HG03039 (cell line): ENCODE results near the gene CHST5.
"Not testable (repeated sequence)": the region's sequence is repeated elsewhere in the genome, so short reads cannot be mapped to it uniquely, and the experiment has no call there.

ENCODE experiments used
- ATAC-seq: cut with Tn5 transposase; IDR thresholded peaks from one replicate; pipeline ENCODE4 v1.9.1; 2021; ENCODE audit warnings: mild to moderate bottlenecking, moderate library complexity; ENCODE audit not compliant: unreplicated experiment

CHST5 gene

DNA sequence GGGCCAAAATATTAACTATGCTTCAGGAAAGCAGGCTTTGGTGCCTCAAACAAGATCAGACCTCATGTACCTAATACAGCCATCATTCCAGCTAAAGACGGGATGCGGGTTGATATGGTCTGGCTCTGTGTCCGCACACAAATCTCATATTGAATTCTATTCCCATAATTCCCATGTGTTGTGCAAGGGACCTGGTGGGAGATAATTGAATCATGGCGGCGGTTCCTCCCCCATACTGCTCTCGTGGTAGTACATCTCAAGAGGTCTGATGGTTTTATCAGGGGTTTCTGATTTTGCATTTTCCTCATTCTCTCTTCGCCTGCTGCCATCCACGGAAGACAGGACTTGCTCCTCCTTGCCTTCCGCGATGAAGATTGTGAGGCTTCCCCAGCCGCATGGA is 21.6 kb downstream of the CHST5 start:
- ATAC-seq = no peak

DNA sequence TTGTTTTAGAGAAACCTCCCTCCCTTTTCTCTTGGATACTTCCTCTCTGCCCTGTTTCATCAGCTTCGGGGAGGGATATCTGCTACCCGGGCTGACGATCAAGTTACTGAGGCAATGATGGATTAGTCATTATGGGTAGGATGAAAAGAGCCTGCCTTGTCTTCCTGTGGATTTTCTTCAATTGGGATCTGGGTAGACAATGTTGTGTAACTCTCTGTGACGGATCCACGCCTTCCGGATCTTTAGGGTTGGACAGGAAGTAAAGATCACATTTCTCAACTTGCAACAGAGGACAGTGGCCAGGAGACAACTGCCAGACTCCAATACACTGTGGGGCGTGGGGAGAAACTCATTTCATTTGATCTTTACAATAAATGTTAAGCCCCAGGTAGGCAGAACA is 29.3 kb downstream of the CHST5 start:
- ATAC-seq = no peak

DNA sequence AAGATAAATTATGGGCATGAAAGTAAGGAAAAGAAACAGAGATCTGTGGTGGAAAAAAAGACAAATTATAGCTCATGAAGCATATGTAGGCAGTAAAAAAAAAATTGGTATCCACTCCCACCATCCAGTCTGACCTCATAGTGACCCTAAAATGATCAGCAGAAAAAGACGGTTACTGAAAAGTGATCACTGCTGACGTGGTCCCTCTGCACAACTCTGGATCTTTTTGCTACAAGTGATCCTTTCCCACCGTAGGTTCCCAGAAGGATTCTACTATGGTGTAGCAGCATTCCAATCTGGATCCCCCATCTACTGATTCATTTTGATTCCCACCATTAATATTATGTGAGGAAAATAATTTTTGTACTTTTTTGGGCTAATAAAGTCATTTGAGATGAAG is 29.8 kb downstream of the CHST5 start:
- ATAC-seq = no peak

DNA sequence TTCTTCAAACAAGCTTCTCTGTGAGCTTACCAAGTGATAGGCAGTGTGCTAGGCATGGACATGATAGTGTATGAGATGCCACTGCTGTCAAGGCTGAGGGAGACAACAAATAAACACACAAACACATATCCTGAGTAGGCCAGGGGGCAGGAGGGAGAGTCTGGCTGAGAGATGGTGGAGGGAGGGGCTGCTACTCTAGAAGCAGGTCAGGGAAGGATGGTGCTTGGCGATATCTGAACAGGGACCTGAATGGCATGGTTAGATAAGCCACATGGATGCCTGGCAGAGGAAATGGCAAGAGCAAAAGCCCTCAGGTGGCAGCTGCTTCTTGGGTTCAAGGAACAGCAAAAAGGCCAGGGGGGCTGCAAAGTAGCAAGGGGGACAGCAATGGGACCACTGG is 32.1 kb downstream of the CHST5 start:
- ATAC-seq = no peak

DNA sequence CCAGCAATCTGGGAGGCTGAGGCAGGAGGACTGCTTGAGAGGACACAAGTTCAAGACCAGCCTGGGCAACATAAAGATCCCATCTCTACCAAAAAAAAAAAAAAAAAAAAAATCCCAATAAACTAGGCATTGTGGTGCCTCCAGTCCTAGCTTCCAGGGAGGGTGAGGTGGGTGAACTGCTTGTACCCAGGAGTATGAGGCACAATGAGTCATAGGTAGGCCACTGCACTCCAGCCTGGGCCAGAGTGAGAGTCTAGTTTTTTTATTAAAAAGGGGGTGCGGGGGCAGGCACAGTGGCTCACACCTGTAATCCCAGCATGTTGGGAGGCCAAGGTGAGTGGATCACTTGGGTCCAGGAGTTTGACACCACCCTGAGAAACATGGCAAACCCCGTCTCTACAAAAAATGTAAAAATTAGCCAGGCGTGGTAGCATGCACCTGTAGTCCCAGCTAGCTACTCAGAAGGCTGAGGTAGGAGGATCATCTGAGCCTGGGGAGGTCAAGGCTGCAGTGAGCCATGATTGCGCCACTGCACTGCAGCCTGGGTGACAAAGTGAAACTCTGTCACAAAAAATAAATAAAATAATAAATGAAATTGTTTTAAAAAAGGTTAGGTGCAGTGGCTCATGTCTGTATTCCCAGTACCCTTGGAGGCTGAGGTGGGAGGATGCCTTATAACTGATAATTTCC is 32.8 kb downstream of the CHST5 start:
- ATAC-seq = no peak

DNA sequence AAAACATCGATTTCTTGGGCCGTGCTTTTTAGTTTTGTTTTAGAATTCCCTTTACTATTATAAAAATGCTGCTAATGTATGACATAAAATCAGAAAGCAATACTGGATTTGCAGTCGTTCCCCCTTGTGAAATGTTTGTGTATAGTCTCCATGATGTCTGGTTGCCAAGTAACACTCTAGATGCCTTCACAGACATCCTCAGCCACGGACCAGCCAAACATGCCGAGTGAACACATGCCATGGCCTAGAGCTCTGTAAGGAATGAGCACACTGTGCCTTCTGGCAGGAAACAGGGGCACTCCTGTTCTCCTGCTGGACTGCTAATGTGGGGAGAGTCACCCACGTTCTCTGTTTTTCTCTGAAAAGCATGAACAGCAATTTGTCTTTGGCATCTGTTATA is 34.1 kb downstream of the CHST5 start:
- ATAC-seq = not testable (repeated sequence)

DNA sequence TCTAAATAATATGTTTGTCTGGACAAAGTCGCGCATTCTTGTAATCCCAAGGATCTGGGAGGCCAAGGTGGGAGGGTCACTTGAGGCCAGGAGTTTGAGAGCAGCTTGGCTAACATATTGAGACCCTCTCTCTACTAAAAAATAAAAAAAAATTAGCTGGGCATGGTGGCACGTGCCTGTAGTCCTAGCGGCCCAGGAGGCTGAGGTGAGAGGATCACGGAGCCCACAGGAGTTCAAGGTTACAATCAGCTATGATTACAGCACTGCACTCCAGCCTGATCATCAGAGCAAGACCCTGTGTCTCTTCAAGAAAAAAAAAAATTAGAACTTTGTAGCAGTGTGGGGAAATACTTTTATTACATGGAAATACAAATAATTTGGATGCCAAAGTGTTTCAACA is 34.5 kb downstream of the CHST5 start:
- ATAC-seq = no peak

DNA sequence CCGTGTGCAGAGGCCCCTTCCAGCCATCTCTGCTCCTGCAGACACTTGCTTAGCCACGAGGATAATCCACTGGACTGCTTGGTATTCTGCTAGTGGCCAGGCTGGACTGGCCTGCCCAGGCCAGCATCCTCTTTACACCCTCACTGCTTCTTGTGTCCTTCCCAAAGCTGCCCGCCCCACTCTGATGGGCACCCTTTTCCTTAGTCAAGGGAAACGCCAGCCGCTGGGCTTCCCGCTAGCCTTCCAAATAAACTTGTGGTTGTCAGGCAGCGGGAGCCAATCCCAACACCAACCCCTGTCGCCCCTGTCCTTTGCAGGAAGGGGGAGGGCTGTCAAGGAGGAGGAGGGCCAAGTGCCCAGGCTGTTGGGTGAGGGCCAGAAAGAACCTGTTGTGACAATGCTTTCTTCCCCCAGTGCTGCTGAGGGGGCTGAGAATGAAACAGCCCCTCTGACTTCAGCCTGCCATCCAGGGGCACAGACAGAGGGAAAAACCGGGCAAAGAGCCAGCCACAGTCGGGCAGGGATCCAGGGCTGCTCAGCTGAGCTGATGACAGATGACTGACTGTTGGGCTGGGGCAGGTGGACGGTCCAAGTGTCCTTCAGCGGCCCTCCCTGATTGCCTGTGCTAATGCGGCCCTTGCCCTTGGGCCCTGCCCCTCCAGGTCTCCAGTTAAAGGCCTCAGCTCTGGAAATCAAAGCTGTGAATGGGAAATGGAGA is 37.1 kb downstream of the CHST5 start:
- not testable (repeated sequence) for ATAC-seq

DNA sequence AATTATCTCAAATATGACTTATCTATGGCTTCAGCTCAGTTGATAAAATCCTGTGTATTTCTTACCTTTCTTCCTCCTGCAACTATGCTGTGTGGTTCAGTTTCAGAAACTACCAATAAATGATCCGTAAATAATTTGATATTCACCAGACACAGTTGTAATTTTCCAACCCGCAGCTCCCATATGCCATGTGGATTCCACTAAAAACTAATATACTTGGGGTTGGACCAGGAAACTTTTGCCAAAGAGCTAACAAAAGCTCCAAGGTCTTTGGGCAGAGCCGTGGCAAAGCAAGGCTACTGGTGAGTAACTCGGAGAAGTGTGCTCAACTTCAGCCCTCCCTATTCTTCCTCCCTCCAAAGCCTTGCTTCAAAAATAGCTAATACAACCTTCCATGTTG is 38.4 kb downstream of the CHST5 start:
- no peak for ATAC-seq

DNA sequence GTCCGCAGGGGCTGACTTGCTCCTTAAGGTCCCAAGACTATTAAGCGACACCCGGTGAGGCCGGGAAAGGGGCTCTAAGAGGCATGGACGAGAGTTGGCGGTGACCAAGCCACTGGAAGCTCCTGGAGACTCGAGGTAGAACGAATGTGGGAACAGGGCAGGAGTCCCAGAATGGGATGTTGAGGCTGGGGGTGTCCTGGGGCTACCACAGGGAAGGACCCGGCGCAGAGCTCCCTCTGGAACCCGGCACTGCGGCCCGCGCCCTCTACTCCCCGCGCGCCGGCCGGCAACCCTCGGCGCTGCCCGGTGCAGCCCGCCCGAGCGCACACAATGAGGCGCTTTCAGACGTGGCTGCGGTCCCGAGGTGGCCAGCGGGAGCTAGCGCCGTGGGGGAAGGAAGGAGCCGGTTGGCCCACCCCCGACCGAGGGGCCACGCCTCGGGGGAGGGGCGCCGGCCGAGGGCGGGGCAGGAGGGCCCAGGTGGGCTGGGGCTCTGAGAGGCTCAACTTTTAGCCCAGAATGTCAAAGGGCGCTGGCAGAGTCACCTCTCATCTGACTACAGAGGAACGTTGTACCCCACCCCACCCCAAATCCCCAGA is 40.7 kb downstream of the CHST5 start, which contains the start of gene CHST6:
Gene CHST6 (minus strand): TSS at position 366 of the 599 bp plus-strand sequence. CDS start 15,613 bp downstream, outside the sequence.
- peak; percentile 68 for ATAC-seq

DNA sequence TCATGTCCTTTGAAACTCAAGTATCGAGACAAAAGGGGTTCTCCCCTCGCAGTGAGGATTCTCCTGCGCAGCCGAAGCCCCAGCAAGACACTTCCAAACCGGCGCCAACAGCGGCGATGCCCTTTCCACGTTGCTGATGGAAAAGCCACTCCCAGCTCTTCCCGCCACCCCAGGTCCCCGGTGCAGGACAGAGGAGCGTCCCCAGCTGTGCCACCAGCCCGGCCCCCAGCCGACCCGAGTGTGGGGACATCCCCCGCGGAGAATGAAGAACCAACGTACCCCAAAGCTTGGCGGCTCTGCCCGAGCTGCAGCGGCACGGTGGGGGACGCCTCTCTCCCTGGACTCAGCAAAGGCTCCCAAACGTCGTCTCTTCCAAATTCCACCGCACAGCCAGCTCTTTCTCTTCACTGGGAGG is 41.2 kb downstream of the CHST5 start:
- ATAC-seq = no peak

DNA sequence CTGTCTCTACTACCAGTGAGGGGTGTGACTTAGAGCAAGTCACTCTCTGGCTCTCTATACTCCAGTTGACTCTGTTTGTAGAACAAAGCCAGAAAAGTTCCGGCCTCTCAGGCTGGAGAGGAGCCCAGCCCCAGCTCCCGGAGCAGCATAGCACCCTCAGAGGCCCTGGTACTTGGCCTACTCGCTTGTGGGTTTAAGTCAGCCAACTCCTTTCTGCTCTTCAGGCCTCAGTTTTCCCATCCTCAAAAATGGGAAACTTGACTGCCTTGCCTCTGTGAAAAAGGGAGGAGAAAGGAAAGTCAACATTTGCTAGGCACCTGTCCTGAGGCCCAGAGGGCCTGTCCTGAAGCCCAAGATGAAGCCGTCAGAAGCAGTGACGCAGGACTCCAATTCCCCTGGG is 41.7 kb downstream of the CHST5 start:
- ATAC-seq = no peak

DNA sequence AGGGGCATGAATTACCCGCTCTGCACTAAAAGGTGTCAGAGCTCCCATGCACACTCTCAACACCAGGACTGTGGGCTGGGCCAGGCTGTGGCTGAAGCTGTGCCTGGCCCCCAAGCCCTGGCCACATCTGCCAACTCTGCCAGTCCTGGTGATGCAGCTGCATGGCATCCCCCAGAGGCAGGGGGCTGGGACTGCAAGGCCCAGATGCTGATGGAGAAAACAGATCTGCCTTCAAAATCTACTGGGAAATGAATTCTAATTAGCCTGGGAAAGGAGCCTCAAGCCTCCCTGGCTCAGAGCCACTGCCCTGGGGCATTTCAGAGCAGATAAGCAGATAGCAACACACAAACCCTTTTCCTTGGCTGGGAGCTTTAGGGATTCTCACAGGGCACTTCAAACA is 44.0 kb downstream of the CHST5 start:
- ATAC-seq = no peak

DNA sequence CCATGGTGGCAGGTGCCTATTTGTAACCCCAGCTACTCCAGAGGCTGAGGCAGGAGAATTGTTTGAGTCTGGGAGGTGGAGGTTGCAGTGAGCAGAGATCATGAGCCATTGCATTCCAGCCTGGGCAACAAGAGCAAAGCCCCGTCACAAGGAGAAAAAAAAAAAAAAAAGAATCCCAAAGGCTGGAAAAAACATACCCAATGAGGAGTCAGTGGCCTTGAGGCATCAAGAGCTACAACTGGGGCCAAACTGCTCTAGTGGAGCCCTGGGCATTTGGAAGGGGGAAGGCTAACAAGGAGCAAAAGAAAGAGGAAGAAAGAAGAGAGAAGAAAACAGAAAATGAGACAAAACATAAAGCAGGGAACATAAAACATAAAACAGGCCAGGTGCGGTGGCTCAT is 47.6 kb downstream of the CHST5 start:
- no peak for ATAC-seq

DNA sequence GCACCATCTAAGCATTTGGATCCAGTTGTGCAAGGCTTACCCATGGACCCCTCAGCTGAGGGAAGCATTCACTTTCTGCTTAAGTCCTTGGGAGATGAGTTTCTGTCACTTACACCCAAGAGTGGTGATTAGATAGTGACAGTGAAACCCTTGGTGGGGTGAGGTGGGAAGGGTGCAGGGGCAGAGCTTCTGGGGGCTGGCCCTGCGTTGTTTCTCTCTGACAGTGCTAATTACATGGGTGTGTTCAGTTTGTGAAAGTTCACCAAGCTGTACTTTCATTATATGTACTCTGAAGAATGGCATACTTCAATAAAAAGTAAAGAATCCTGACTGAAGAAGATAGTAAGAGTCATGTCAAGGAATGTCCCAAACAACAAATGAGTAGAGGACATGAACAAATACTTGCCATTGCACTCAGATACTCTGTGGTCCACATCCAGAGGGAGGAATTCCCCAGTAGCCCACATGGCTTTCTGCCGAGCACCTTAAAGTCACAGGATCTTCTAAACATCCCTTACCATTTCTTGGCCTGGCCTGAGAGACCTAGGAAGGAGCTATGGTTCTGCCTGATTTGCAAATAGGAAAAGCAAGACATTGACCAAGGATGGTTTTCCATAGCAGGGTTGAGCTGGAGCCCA is 49.1 kb downstream of the CHST5 start:
- peak; percentile 70 for ATAC-seq

DNA sequence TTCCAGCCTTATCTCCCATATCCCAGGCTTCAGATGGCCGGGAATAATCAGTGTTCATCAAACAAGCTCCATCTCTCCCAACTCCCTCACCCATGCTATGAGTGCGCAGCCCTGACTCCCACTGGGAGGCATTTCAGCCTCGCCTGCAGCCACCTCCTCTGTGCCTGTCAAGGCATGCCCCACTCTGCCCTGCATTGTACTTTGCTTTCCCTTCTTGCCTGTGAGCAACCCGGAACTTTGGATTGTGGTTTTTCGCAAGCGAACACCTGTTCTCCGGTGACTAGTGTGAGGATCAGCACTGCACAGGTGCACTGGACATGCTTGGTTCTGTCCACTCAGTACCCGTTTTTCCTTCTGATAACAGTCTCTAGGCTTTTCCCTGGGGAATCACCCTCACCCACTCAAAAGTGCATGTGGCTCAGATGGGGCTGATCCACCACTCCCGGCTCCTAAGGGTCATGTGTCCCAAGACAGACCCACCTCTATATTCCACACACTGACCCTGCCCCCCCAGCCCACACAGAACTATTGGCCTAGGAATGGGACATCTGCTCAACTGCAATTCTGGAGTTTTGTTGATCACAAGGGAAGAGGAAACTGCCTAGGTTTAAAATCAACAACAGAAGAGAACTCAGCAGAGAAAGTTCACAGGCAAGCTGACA is 49.8 kb downstream of the CHST5 start:
- ATAC-seq = no peak

DNA sequence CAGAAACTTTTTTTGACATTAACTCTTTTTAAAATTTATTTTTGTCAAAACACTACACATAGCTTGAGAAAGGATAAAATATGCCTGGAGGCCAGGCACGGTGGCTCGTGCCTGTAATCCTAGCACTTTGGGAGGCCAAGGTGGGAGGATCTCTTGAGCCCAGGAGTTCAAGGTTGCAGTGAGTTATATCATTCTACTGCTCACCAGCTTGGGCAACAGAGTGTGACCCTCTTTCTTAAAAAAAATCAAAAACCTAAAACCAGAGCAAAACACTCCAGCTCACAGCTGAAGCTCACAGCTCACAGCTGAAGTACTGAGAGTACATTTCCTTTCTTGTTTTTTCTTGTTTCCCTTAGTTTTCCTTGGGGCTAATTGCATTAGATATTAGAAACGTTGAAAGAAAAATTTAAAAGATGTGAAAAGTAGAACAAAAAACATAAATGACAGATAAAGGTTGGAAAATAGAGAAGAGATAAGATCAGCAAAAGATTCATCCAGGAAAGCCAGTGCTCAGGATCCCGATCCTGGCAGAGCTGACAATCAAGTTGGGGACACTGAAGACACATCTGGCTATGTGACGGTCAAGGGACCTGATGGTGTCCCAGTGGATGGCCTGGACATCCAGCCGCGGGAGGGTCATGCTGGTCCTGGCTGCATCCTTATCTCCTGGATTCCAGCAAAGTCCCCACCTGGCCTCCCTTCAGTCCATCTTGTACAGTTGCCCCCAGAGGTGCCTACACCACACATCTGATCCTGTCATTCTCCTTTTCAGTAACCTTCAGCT is 50.5 kb downstream of the CHST5 start:
- peak; percentile 40 for ATAC-seq

DNA sequence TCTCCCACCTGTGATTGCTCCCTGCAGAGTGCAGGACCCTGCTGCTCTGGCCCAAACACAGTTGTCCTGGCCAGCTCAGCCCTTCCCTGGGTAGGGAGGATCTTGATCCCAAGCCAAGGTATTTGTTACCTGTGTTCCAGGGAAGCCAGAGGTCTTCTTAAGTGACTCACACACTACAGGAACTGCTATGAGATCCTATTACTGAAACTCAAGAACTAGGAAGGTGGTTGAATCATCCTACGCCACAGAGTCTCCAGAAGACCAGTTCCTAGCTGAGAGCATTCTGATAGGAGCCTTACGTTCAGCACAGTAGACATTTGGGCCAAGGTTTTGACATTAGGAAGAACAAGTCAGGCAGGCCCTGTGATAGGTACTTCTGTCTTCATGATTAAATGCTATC is 52.7 kb downstream of the CHST5 start:
- ATAC-seq = no peak

DNA sequence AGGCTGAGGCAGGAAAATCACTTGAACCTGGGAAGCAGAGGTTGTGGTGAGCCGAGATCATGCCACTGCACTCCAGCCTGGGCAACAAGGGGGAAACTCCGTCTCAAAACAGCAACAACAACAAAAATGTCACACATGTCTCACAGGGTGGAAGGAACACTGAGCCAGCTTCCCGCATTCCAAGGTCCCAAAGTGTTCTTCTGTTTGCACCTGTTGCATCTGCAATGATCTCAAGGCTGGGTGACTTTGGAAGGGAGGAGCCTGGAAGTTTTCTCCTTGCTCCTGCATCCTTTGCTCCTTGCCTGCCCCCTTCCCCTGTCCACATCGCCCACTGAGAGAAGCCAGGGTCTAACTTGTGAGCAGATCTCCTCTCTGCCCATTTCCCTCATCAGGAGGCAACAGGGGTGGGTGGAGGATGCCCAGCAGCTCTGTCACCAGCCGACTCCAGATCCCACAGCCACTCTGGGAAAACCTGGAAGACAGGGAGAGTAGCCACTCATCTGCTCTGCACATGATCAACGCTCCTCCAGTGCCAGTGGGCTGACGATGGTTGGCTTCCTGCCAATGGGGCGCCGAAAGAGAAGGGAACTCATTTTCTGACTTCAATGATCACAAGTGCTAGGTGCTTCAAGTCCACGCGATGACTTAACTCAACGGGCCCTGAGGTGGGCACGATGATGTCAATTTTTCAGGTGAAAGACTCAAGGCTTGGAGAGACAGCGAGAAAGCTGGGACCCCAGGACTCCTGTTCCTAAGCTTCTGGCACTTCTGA is 53.3 kb downstream of the CHST5 start:
- no peak for ATAC-seq

DNA sequence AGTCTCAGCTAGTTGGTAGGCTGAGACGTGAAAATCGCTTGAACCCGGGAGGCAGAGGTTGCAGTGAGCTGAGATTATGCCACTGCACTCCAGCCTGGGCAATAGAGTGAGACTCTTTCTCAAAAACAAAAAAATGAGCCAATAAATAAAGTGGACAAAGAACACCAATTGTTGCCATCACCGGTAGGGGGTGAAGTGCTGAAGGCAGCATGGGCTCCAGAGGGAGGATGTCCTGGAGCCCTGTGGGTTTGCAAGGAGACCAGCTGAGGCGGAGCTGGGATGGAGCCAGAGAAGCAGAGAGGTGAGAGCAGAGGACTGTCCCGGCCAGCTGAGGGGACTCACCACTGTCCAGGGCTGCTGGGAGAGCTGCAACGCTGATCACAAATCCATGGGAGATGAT is 54.4 kb downstream of the CHST5 start:
- ATAC-seq = no peak
